SKM-1 (cell line): ENCODE measurements around the gene NKD1.
"Not testable (repeated sequence)": the region's sequence is repeated elsewhere in the genome, so short reads cannot be mapped to it uniquely, and the experiment has no call there.

Experiments used
- DNase-seq: peaks from one replicate; lab custom pipeline; 2025; ENCODE audit not compliant: unreplicated experiment; lab: John Stamatoyannopoulos, UW

The NKD1 gene

DNA sequence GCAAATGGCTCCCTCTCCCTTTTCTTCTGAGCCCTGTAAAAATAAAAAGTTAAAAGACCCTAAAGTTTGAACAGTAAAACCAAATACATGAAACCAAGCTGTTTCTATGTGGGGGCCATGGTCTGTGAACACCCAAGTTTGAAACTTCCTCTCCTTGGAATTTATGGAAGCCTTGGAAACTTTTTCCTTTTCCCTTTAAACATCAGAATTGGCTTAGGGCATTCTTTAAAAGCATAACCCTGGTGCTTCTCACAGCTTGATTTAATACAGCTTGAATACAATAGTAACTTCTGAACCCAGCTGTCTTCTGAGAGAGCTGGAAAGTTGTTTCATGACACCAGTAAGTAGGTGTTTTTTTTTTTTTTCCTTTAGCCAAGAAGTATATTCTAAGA is 26.5 kb downstream of the NKD1 start:
- no peak for DNase-seq

DNA sequence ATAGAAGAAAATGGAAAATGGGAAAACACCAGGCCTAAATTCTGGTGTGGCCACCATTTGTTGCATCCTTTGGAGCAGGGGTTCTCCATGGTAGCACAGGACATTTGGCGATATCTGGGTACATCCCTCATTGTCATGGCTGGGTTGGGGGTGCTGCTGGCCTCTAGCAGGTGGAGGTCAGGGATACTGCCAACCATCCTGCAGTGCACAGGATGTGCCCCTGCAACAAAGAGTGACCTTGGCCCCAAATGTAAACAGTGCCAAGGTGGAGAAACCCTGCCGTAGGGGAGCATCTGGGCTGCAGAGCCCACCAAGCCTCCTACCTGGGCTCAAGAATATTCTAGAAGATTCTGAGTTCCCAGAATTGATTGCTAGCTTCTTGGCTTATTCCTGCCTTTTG is 27.5 kb downstream of the NKD1 start:
- no peak for DNase-seq

GRCh38 chr16:50576403-50577113 is 28.4 kb downstream of the NKD1 start:
- no peak for DNase-seq

GRCh38 chr16:50578137-50578536 is 29.9 kb downstream of the NKD1 start:
- no peak for DNase-seq

- not testable (repeated sequence) for DNase-seq
Measured at GRCh38 chr16:50579373-50579772, 31.2 kb downstream of the NKD1 start.

- no peak for DNase-seq
Measured at GRCh38 chr16:50580180-50580798, 32.1 kb downstream of the NKD1 start.

- DNase-seq: no peak
Measured at GRCh38 chr16:50581845-50582244, 33.6 kb downstream of the NKD1 start.

DNA sequence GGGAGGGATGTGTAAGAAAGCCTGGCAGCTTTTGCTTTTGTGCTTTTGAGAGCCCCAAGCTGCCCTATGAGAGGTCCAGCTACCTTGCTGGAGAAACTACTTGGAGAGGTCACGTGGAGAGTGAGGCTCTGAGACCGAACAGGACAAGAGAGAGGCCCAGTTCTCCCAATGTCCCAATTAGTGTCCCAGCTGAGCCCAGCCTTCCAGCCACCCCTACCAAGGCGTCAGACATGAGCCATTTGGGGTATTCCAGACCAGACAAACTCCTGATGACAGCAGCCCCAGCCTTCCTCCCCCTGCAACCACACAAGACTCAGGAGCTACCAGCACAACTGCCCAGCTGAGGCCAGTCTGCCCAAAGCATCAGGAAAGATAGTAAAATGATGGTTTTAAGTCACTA is 35.0 kb downstream of the NKD1 start:
- DNase-seq: no peak

- no peak for DNase-seq
Measured at GRCh38 chr16:50584033-50584722, 36.0 kb downstream of the NKD1 start.

- no peak for DNase-seq
Measured at GRCh38 chr16:50585331-50585776, 37.2 kb downstream of the NKD1 start.

GRCh38 chr16:50587543-50587942 is 39.3 kb downstream of the NKD1 start:
- no peak for DNase-seq

- no peak for DNase-seq
Measured at GRCh38 chr16:50588276-50588675, 40.1 kb downstream of the NKD1 start.

DNA sequence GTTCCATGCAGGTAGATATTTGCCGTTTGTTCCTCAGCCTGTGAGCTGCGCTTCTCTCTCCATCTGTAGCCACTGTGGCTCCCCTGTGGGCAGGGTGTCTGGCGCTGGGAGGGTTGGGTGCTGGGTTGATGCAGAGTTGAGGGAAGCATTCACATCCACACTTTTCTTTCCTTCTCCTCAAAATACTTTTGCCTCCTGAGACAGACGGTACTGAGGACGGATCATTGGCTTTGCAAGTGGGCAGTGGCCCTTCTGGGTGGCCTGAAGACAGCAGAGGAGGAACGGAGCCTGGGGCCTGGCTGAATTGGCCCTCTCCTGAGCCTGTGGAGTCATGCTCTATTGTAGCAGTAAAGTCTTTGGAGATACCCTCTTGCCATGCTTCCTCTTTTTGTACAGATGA is 43.0 kb downstream of the NKD1 start:
- no peak for DNase-seq

GRCh38 chr16:50591800-50592771 is 43.9 kb downstream of the NKD1 start:
- no peak for DNase-seq

DNA sequence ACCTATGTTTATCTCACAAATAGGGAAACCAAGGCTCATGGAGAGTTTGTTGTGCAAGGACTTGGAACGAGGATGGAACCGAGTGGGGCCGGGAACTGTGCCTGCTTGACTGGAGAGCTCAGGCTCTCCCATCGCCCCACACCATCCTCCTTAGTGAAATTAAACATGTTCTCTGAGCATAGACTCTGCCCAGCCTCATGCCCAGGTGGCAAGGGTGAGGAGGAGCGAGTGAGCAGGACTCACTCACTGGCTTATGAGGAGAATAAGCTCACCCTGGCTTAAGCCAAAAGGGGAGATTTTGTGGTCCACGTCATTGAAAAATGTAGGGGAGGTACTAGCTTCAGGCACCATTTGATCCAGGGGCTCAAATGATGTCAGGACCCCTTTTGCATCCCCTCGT is 44.8 kb downstream of the NKD1 start:
- DNase-seq: no peak

- no peak for DNase-seq
Measured at GRCh38 chr16:50593410-50594150, 45.4 kb downstream of the NKD1 start.

DNA sequence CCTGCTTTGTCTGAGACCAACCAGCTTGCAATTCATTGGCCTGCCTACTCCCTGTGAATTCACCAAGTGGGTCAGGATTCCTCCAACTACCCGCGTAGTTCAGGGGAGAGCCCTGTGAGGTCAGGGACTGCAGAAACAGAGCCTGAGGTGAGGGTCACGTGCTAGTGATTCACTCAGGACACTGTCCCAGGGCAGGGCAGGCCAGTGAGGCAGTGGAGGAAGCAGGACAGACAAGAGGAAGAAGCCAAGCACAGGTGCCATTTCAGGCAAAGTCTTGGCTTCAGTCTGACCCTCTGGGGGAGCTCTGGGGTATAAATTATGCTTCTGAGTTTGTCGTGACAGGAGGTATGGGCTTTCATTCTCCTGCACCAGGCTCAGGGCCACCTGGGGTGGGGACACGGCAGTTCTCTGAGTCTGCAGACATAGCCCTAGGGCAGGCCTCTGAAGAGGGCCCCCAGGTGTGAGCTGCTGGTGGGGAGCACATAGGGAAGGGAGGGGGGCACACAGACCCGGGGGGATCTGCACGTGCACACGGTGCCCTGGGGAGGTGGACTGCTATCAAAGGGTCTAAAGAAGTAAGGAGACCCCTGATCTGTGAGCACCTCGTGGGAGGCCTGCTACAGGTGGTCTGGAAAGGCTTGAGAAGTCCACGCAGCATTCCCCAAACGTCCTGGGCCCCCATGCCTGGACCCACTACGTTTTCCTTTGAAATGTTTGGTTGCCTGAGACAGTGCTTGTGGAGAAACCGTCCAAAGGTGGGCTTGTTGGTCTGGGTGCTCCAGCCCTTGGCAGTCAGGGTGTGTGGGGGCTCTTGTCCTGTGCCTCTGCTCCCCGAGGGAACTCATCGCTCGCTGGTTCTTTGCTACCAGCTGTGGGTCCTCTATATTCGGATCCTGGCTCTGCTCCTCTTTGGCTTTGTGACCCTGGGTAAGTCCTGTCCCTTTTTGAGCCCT is 46.4 kb downstream of the NKD1 start:
- no peak for DNase-seq

- no peak for DNase-seq
Measured at GRCh38 chr16:50595859-50596258, 47.7 kb downstream of the NKD1 start.

GRCh38 chr16:50596762-50597450 is 48.7 kb downstream of the NKD1 start:
- no peak for DNase-seq
